Hepatocyte (in vitro differentiated cells): Measurements from ENCODE around the gene DNLZ.

ENCODE experiments used
- CTCF ChIP-seq: fragments of 200-600 bp; sonication (generic); IDR thresholded peaks from 2 replicates; pipeline ENCODE4 v1.5.1; 2016; ENCODE audit warnings: antibody characterized with exemption, mild to moderate bottlenecking; ENCODE audit not compliant: poor library complexity
- EZH2 ChIP-seq: fragments of 200-600 bp; sonication (generic); IDR thresholded peaks from 2 replicates; pipeline ENCODE4 v1.6.1; 2016; ENCODE audit warnings: antibody characterized with exemption, mild to moderate bottlenecking, borderline replicate concordance
- EZH2phosphoT487 ChIP-seq: fragments of 200-600 bp; sonication (generic); IDR thresholded peaks from one replicate; pipeline ENCODE4 v1.6.1; 2018; ENCODE audit warnings: antibody characterized with exemption, mild to moderate bottlenecking, low read depth, moderate library complexity; ENCODE audit not compliant: unreplicated experiment, severe bottlenecking

DNA sequence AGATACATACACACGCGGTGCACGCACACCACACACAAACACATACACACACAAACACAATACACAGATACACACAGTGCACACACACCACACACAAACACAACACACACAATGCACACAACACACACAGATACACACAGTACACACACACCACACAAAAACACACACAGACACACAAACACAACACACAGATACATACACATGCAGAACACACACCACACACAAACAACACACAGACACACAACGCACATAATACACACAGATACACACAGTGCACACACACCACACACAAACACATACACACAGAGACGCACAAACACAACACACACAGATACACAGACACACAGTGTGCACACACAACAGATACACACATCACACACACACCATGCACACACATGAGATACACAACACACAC is 53.7 kb downstream of the DNLZ start:
- TF ChIP-seq CTCF (no peak), EZH2 (no peak), EZH2phosphoT487 (no peak)
